Activated naive CD4-positive, alpha-beta T cell treated with anti-CD3 and anti-CD28 coated beads, Interleukin-2, amount 50 U/mL, for 24 hours (primary cell): ENCODE measurements around the gene MED9.
"Not testable (repeated sequence)": the region's sequence is repeated elsewhere in the genome, so short reads cannot be mapped to it uniquely, and the experiment has no call there.

Experiments
- H3K27ac Mint-ChIP-seq: one replicate; pipeline ENCODE4 v1.8.0; 2021; ENCODE audit warnings: mild to moderate bottlenecking, mixed read lengths
- H3K27me3 Mint-ChIP-seq: one replicate; pipeline ENCODE4 v1.8.0; 2021; ENCODE audit warnings: mixed read lengths
- H3K36me3 Mint-ChIP-seq: one replicate; pipeline ENCODE4 v1.8.0; 2021; ENCODE audit warnings: mixed read lengths
- H3K4me1 Mint-ChIP-seq: one replicate; pipeline ENCODE4 v1.8.0; 2021; ENCODE audit warnings: mixed read lengths
- H3K4me3 Mint-ChIP-seq: one replicate; pipeline ENCODE4 v1.8.0; 2021; ENCODE audit warnings: mild to moderate bottlenecking, mixed read lengths
- H3K9me3 Mint-ChIP-seq: one replicate; pipeline ENCODE4 v1.8.0; 2021; ENCODE audit warnings: mixed read lengths

Gene MED9

DNA sequence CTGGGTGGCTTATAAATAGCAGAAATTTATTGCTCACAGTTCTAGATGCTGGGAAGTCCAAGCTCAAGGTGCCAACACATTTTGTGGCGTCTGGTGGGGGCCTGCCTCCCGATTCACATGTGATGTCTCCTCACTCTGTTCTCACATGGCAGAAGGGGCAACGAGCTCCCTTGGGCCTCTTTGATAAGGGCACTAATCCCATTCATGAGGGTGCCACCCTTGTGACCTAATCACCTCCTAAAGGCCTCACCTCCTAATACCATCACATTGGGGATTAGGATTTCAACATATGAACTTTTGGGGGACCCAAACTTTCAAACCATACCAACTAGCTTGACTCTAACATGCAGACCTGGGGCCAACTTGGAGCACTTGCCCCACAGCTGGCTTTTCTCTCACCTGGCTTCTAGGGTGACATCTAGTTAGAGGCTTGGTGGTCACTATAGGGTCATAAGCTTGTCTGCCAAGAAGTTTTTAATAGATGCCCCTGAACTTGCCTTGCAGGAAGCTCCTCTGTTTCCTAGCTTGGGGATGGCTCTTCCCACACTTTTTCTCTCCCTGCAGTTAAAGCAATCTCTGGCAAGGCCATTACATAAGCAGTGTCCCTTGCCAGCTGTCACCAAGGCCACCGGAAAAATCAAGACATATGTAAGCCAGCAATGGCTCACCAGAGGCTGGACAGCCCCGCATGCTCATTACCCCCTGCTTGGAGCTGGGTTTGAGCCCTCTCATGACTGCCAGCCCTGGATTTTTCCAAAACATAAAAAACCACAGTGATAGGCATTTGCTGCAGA, 8.4 kb upstream of the MED9 start:
- Mint-ChIP-seq H3K27ac (no peak overlapping the region), H3K27me3 (peaks cover 6% of the 10 kb centered on the region), H3K9me3 (no peaks in the 10 kb centered on the region), H3K4me1 (peaks cover 4% of the 10 kb centered on the region), H3K36me3 (no peaks in the 10 kb centered on the region), H3K4me3 (no peak overlapping the region)

DNA sequence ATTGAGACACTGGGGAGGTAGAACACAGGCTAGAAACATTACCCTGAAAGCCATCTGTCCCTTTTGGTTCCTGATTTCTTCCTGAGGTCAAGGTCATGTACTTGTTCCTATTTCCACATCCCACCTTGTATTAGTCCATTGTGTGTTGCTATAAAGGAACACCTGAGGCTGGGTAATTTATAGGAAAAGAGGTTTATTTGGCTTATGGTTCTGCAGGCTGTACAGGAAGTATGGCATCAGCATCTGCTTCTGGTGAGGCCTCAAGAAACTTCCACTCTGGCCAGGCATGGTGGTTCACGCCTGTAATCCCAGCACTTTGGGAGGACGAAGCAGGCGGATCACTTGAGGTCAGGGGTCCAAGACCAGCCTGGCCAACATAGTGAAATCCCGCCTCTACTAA, 7.4 kb upstream of the MED9 start:
- peaks cover 4% of the 10 kb centered on the region for H3K4me1 Mint-ChIP-seq
- H3K9me3 Mint-ChIP-seq = no peaks in the 10 kb centered on the region
- H3K27ac Mint-ChIP-seq = no peak overlapping the region
- peaks cover 6% of the 10 kb centered on the region for H3K27me3 Mint-ChIP-seq
- no peaks in the 10 kb centered on the region for H3K36me3 Mint-ChIP-seq
- no peak overlapping the region for H3K4me3 Mint-ChIP-seq

- Mint-ChIP-seq H3K4me1 (peaks cover 4% of the 10 kb centered on the region), H3K36me3 (no peaks in the 10 kb centered on the region), H3K9me3 (no peaks in the 10 kb centered on the region), H3K4me3 (no peak overlapping the region), H3K27ac (no peak overlapping the region), H3K27me3 (peaks cover 2% of the 10 kb centered on the region)
Measured at GRCh38 chr17:17469996-17470395, 6.8 kb upstream of the MED9 start.

GRCh38 chr17:17472333-17472920, 4.4 kb upstream of the MED9 start:
- H3K36me3 Mint-ChIP-seq = no peaks in the 10 kb centered on the region
- peaks cover 2% of the 10 kb centered on the region for H3K27me3 Mint-ChIP-seq
- H3K9me3 Mint-ChIP-seq = no peaks in the 10 kb centered on the region
- H3K4me1 Mint-ChIP-seq = peaks cover 18% of the 10 kb centered on the region
- H3K27ac Mint-ChIP-seq = peak overlapping the region; percentile 62
- no peak overlapping the region for H3K4me3 Mint-ChIP-seq

- Mint-ChIP-seq H3K4me1 (peaks cover 35% of the 10 kb centered on the region), H3K4me3 (no peak overlapping the region), H3K27ac (no peak overlapping the region), H3K36me3 (no peaks in the 10 kb centered on the region), H3K27me3 (peaks cover 2% of the 10 kb centered on the region), H3K9me3 (no peaks in the 10 kb centered on the region)
Measured at GRCh38 chr17:17474341-17474740, 2.5 kb upstream of the MED9 start.

DNA sequence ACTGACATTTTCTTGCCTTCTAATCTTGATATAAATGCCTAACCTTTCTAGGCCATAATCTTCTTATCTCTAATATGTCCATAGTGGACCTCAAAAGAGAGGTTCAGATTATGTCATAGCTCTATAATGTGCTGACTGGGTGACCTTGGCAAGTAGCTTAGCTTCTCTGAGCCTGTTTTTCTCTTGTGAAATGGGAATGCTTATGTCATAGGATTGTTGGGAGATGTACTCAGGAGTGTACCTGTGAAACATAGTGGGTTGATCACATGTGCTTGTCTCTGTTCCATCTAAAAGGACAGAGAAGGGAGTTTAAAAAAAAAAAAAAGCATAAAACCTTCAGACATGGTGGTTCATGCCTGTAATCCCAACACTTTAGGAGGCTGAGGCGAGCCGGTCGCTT, 2.4 kb downstream of the MED9 start:
- peaks cover 4% of the 10 kb centered on the region for H3K36me3 Mint-ChIP-seq
- no peaks in the 10 kb centered on the region for H3K27me3 Mint-ChIP-seq
- peak overlapping the region; percentile 39 for H3K4me3 Mint-ChIP-seq
- H3K27ac Mint-ChIP-seq = no peak overlapping the region
- H3K4me1 Mint-ChIP-seq = peaks cover 71% of the 10 kb centered on the region
- no peaks in the 10 kb centered on the region for H3K9me3 Mint-ChIP-seq

- Mint-ChIP-seq H3K36me3 (peaks cover 6% of the 10 kb centered on the region), H3K27ac (no peak overlapping the region), H3K27me3 (no peaks in the 10 kb centered on the region), H3K9me3 (no peaks in the 10 kb centered on the region), H3K4me1 (peaks cover 82% of the 10 kb centered on the region), H3K4me3 (peak overlapping the region; percentile 24)
Measured at GRCh38 chr17:17480593-17481148, 3.9 kb downstream of the MED9 start.

- Mint-ChIP-seq H3K4me3 (no peak overlapping the region), H3K27ac (no peak overlapping the region), H3K27me3 (no peaks in the 10 kb centered on the region), H3K4me1 (peaks cover 76% of the 10 kb centered on the region), H3K36me3 (peaks cover 6% of the 10 kb centered on the region), H3K9me3 (no peaks in the 10 kb centered on the region)
Measured at GRCh38 chr17:17481860-17482259, 5.1 kb downstream of the MED9 start.

DNA sequence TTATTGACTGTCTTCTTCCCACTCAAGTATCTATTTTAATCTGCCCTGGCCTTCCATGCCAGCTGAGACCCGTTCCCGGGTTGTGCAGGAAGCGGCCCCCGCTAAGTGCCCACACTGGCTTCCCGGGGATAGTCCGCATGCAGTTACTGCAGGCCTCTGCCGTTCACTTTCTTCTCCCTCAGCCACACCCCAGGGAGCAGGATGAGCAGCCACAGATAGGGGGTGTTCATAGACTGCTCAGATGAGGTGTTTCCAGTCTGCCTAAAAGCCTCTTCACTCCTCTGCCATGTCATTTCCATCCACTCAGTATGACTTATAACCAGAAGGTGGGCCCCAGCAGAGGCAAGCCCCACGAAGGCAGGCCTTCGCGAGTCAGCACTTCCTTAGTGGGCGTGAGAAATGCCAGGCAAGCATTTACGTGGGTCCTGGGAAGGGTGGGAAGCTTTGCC, 7.7 kb downstream of the MED9 start:
- H3K9me3 Mint-ChIP-seq = no peaks in the 10 kb centered on the region
- no peak overlapping the region for H3K4me3 Mint-ChIP-seq
- no peak overlapping the region for H3K27ac Mint-ChIP-seq
- peaks cover 58% of the 10 kb centered on the region for H3K4me1 Mint-ChIP-seq
- H3K27me3 Mint-ChIP-seq = no peaks in the 10 kb centered on the region
- H3K36me3 Mint-ChIP-seq = peaks cover 9% of the 10 kb centered on the region

DNA sequence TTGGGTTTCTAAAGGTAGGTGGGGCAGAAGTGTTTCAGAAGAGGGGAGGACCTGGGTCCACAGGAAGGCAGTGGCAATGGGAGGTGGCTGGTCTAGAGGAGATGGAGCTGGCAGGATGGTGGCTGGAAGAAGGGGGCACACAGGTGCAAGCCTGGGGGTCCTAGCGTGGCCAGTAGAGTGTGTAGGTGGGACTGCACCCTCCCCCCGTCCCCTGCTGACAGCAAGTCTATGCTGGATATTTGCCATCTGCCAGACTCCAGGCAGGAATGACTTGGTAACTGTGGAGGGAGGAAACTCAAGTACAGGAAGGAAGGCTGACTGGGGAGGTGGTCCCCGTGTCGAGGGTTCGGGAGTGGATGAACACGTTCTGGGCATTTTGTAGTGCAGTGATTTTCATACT, 8.6 kb downstream of the MED9 start:
- Mint-ChIP-seq H3K27ac (no peak overlapping the region), H3K9me3 (no peaks in the 10 kb centered on the region), H3K27me3 (no peaks in the 10 kb centered on the region), H3K4me1 (peaks cover 48% of the 10 kb centered on the region), H3K4me3 (no peak overlapping the region), H3K36me3 (peaks cover 10% of the 10 kb centered on the region)

DNA sequence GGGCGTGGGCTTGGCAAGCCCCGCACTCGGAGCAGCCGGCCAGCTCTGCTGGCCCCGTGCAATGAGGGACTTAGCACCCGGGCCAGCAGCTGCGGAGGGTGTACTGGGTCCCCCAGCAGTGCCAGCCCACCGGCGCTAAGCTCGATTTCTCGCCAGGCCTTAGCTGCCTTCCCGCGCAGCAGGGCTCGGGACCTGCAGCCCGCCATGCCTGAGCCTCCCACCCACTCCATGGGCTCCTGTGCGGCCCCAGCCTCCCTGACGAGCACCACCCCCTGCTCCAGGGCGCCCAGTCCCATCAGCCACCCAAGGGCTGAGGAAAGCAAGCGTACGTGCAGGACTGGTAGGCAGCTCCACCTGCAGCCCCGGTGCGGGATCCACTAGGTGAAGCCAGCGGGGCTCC, 9.6 kb downstream of the MED9 start:
- not testable (repeated sequence) for H3K27me3 Mint-ChIP-seq, H3K9me3 Mint-ChIP-seq, H3K27ac Mint-ChIP-seq, H3K4me3 Mint-ChIP-seq, H3K36me3 Mint-ChIP-seq
- H3K4me1 Mint-ChIP-seq = peaks cover 38% of the 10 kb centered on the region

- H3K4me3 Mint-ChIP-seq = no peak overlapping the region
- no peak overlapping the region for H3K27ac Mint-ChIP-seq
- no peaks in the 10 kb centered on the region for H3K9me3 Mint-ChIP-seq
- H3K36me3 Mint-ChIP-seq = peaks cover 10% of the 10 kb centered on the region
- peaks cover 23% of the 10 kb centered on the region for H3K4me1 Mint-ChIP-seq
- no peaks in the 10 kb centered on the region for H3K27me3 Mint-ChIP-seq
Measured at GRCh38 chr17:17487998-17488397, 11.2 kb downstream of the MED9 start.

- H3K9me3 Mint-ChIP-seq = no peaks in the 10 kb centered on the region
- H3K27me3 Mint-ChIP-seq = peaks cover 2% of the 10 kb centered on the region
- peaks cover 8% of the 10 kb centered on the region for H3K36me3 Mint-ChIP-seq
- H3K27ac Mint-ChIP-seq = no peak overlapping the region
- H3K4me1 Mint-ChIP-seq = peaks cover 12% of the 10 kb centered on the region
- H3K4me3 Mint-ChIP-seq = no peak overlapping the region
Measured at GRCh38 chr17:17491031-17491471, 14.3 kb downstream of the MED9 start.

DNA sequence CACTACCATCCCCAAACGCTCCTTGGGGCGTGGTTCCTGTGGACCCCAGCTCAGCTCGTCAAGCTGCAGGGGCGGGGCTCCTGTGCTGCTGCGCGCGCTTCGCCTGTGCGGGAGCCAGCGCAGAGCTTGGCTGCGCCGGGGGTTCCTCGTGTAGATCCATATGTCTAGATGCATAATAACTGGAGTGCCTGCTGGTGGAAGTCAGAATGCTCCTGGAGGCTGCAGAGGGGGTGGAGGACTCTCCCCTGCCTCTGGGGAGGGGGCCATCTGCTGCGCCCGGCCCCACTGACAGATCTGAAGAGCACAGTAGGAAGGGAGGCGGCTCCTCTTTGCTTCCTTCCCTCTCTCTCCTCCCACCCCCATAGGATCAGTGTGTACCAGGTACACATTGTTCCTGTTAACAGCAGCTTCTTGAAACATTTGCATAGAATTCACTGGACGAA, 14.8 kb downstream of the MED9 start:
- Mint-ChIP-seq H3K4me3 (no peak overlapping the region), H3K27ac (no peak overlapping the region), H3K9me3 (no peaks in the 10 kb centered on the region), H3K4me1 (peaks cover 12% of the 10 kb centered on the region), H3K36me3 (peaks cover 8% of the 10 kb centered on the region), H3K27me3 (peaks cover 2% of the 10 kb centered on the region)

GRCh38 chr17:17492085-17492484, 15.3 kb downstream of the MED9 start:
- H3K9me3 Mint-ChIP-seq = no peaks in the 10 kb centered on the region
- H3K27me3 Mint-ChIP-seq = peaks cover 2% of the 10 kb centered on the region
- no peak overlapping the region for H3K27ac Mint-ChIP-seq
- H3K36me3 Mint-ChIP-seq = peaks cover 8% of the 10 kb centered on the region
- peaks cover 11% of the 10 kb centered on the region for H3K4me1 Mint-ChIP-seq
- no peak overlapping the region for H3K4me3 Mint-ChIP-seq

- H3K9me3 Mint-ChIP-seq = no peaks in the 10 kb centered on the region
- no peak overlapping the region for H3K27ac Mint-ChIP-seq
- peaks cover 11% of the 10 kb centered on the region for H3K4me1 Mint-ChIP-seq
- peaks cover 2% of the 10 kb centered on the region for H3K27me3 Mint-ChIP-seq
- peak overlapping the region; percentile 21 for H3K4me3 Mint-ChIP-seq
- H3K36me3 Mint-ChIP-seq = peaks cover 8% of the 10 kb centered on the region
Measured at GRCh38 chr17:17492571-17492970, 15.8 kb downstream of the MED9 start.
